Gastroesophageal sphincter (tissue), 3 donors: Measurements from ENCODE around the gene FLNC.

Source experiments
- CTCF ChIP-seq, 4 experiments: fragments of 200-600 bp in 2 of 4; fragments of 450-650 bp in 2 of 4; sonication (generic) in 1 of 4; IDR thresholded peaks; one replicate each; pipeline ENCODE4 v1.5.1; 2017 to 2019; ENCODE audit warnings: antibody characterized with exemption in 4 of 4, mild to moderate bottlenecking in 2 of 4, moderate library complexity in 2 of 4
- EP300 ChIP-seq: sonication (generic); formaldehyde crosslinking; IDR thresholded peaks from one replicate; pipeline ENCODE4 v1.6.1; 2017; ENCODE audit warnings: antibody characterized with exemption, mild to moderate bottlenecking
- POLR2A ChIP-seq, 2 donors: fragments of 450-650 bp; IDR thresholded peaks; one replicate each; pipeline ENCODE4 v1.6.1; 2017; ENCODE audit warnings: antibody characterized with exemption in 2 of 2, mild to moderate bottlenecking in 2 of 2, moderate library complexity in 1 of 2
- POLR2AphosphoS5 ChIP-seq: sonication (generic); formaldehyde crosslinking; IDR thresholded peaks from one replicate; pipeline ENCODE4 v1.6.1; 2017; ENCODE audit warnings: antibody characterized with exemption

DNA sequence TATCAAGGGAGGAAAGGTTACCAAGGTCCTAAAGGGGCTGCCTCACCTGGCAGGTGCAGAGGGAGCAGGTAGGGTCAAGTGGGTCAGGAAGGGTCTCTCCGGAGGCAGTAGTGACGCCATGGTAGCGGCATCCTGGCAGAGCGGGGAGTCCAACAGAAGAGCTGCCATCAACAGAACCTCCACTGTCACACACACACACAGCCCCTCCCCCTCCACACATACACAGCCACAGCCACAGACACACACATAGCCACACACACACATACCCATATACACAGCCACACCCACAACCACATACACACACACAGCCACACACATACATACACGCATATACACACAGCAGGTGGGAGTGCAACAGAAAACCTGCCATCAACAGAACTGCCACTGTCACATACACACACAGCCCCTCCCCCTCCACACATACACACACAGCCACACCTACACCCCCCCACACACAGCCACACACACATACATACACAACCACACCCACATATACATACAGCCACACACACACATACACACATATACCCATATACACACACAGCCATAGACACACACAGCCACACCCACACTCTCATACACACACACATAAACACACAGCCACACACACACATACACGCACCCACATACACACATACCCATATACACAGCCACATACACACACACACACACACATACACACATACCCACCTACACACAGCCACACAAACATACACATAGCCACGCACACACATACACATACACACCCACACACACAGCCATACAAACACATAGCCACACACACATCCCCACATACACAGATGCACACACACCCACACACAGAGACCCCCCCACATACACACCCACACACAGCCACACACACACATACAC is 57.2 kb downstream of the FLNC start:
- TF ChIP-seq POLR2AphosphoS5: no peak
- TF ChIP-seq CTCF (IDR thresholded peaks at IDR 0.05): no peak
- TF ChIP-seq EP300: no peak
- TF ChIP-seq POLR2A (IDR thresholded peaks at IDR 0.05): no peak
